Keratinocyte (primary cell): ENCODE measurements around the gene VPS37B. TPM values are rescaled to one million over a fixed set of nuclear protein-coding genes. Genes with fewer than 3 reads are reported as not detected.

ENCODE experiments used
- DNase-seq: peaks from one replicate; pipeline ENCODE4 v3.0.0-alpha.2; 2011; ENCODE audit warnings: low read depth, missing footprints, low spot score
- FAIRE-seq: peaks from 2 replicates; lab custom pipeline; 2011; peaks lifted over from hg19 to GRCh38; lab: Jason Lieb, UNC
- H2AFZ ChIP-seq: 2 replicates; pipeline ENCODE4 v1.6.0; 2012; ENCODE audit warnings: low read length, control low read depth, inconsistent platforms; ENCODE audit not compliant: control insufficient read depth
- H3K27ac ChIP-seq: 2 replicates; pipeline ENCODE4 v1.5.1; 2011; ENCODE audit warnings: low read length; ENCODE audit not compliant: control insufficient read depth, insufficient read depth
- H3K27me3 ChIP-seq: 3 replicates; pipeline ENCODE4 v1.6.0; 2011; ENCODE audit warnings: low read length; ENCODE audit not compliant: control insufficient read depth, insufficient read depth; ENCODE audit errors: extremely low read depth
- H3K36me3 ChIP-seq, 2 experiments: 2 replicates in 1 of 2; 3 replicates in 1 of 2; pipeline ENCODE4 v1.5.1; 2011; ENCODE audit warnings: low read length in 2 of 2, mild to moderate bottlenecking in 1 of 2; ENCODE audit not compliant: control insufficient read depth in 2 of 2, insufficient read depth in 2 of 2; ENCODE audit errors: extremely low read depth in 1 of 2
- H3K4me1 ChIP-seq: 3 replicates; pipeline ENCODE4 v1.5.1; 2011; ENCODE audit warnings: low read length; ENCODE audit not compliant: control insufficient read depth, insufficient read depth; ENCODE audit errors: extremely low read depth
- H3K4me2 ChIP-seq: 3 replicates; pipeline ENCODE4 v1.6.0; 2011; ENCODE audit warnings: low read depth, low read length; ENCODE audit not compliant: control insufficient read depth, insufficient read depth; ENCODE audit errors: extremely low read depth
- H3K4me3 ChIP-seq, 3 experiments: fragments of 200-600 bp in 1 of 3; sonication (generic) in 1 of 3; 2 replicates in 2 of 3; 3 replicates in 1 of 3; pipeline ENCODE4 v1.5.1; 2011 to 2016; ENCODE audit warnings: low read length in 3 of 3, mild to moderate bottlenecking in 3 of 3, control low read depth in 2 of 3, inconsistent platforms in 1 of 3, low read depth in 1 of 3, mixed read lengths in 1 of 3, mixed run types in 1 of 3, moderate library complexity in 1 of 3; ENCODE audit not compliant: control insufficient read depth in 2 of 3, insufficient read depth in 2 of 3; ENCODE audit errors: extremely low read depth in 1 of 3
- H3K79me2 ChIP-seq: 2 replicates; pipeline ENCODE4 v1.6.0; 2012; ENCODE audit warnings: low read length; ENCODE audit not compliant: control insufficient read depth, insufficient read depth
- H3K9ac ChIP-seq: 3 replicates; pipeline ENCODE4 v1.6.0; 2011; ENCODE audit warnings: low read length; ENCODE audit not compliant: control insufficient read depth, insufficient read depth; ENCODE audit errors: extremely low read depth
- H3K9me1 ChIP-seq: 3 replicates; pipeline ENCODE4 v1.6.0; 2011; ENCODE audit warnings: low read length; ENCODE audit not compliant: control insufficient read depth, insufficient read depth; ENCODE audit errors: extremely low read depth
- H3K9me3 ChIP-seq: 2 replicates; pipeline ENCODE4 v1.5.1; 2012; ENCODE audit warnings: low read depth, low read length; ENCODE audit not compliant: control insufficient read depth
- H4K20me1 ChIP-seq: 3 replicates; pipeline ENCODE4 v1.6.0; 2011; ENCODE audit warnings: low read length; ENCODE audit not compliant: control insufficient read depth, insufficient read depth; ENCODE audit errors: extremely low read depth
- EZH2 ChIP-seq: IDR thresholded peaks from one replicate; pipeline ENCODE4 v1.6.1; 2012; ENCODE audit warnings: inconsistent platforms, mild to moderate bottlenecking, low read length, moderate library complexity
- dilution Hi-C: fragments of 300-500 bp; cut with MboI; formaldehyde crosslinking; loops from one replicate; pipeline ENCODE4 v1.7.0; 2020; ENCODE audit warnings: low sequenced_read_pairs; ENCODE audit not compliant: extremely low pct_ligation_motif_present
- polyA plus RNA-seq, 5 experiments: library from polyadenylated mRNA; depleted of rRNA in 3 of 5; stranded (reverse) in 3 of 5; stranded (forward) in 1 of 5; unstranded in 1 of 5; fragments of >200 nt; gene quantifications; 1 replicate in 1 of 5; 2 replicates in 3 of 5; 3 replicates in 1 of 5; pipeline versions ENCODE4 v1.2.1 to v1.2.3, GENCODE V29; 2011 to 2012; ENCODE audit warnings: missing spikeins in 2 of 5, low read depth in 1 of 5, low replicate concordance in 1 of 5
- TF ChIP-seq, protein P1 (sequence below), 3 experiments: IDR thresholded peaks in 1 of 3; conservative IDR thresholded peaks in 1 of 3; optimal IDR thresholded peaks in 1 of 3; 2 replicates in 2 of 3; 3 replicates in 1 of 3; pipeline versions ENCODE3 to v1.5.1; 2011; ENCODE audit warnings: low read length in 3 of 3, mild to moderate bottlenecking in 3 of 3, moderate library complexity in 2 of 3, control low read depth in 1 of 3, inconsistent platforms in 1 of 3; ENCODE audit not compliant: insufficient read depth in 2 of 3; ENCODE audit errors: extremely low read depth in 1 of 3

VPS37B gene
- polyA plus RNA-seq, 1 donor (not counting 4 experiments of a cell fraction or from before 2014, with no cell fraction given), result 34.1 TPM

DNA sequence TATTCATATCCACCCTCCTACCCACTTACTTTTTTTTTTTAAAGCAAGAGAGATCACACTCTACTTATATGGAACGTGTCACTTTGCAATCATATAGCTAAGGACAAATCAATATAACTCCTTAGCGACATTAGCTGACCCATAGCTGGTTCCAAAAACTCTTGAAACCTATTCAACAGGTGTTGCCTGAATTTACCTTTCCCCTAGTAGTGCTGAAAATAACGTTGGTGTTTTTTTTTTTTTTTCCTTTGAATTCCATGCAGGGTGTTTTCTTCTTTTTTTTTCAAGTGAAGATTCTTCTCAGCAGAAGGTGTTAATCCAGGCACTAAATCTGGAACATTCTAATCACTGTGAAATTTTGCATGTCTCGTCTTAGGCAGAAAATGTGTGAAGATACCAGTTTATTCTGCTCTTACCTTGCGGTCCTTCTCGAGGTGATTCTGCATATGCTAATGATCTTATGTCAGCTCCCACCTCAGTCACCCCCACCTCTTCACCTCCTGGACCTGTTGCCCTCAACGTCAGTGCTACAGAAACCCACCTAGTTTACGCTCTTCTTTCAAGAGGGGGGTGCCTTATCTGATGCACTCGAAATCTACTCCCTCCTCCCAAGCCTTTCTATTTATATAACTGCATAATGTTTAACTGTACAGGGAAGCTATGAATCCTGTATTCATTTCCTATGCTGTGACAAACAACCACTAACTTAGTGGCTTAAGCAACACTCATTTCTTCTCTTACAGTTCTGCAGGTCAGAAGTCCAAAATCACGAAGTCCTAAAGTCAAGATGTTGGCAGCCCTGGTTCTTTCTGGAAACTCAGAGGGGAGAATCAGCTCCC lies 7.1 kb upstream of the VPS37B start:
- H3K36me3 ChIP-seq, result no peaks in the 10 kb centered on the region
- FAIRE-seq (no peak), DNase-seq (no peak)
- no peak overlapping the region for H3K4me3 ChIP-seq
- H3K4me2 ChIP-seq, result no peak overlapping the region
- H3K27ac ChIP-seq, result no peak overlapping the region
- no peak overlapping the region for H3K9ac ChIP-seq
- no peaks in the 10 kb centered on the region for H3K9me1 ChIP-seq
- H3K9me3 ChIP-seq, result no peaks in the 10 kb centered on the region
- no peaks in the 10 kb centered on the region for H3K79me2 ChIP-seq
- peaks cover 14% of the 10 kb centered on the region for H3K4me1 ChIP-seq
- dilution Hi-C loops, result no loop called here
- H3K27me3 ChIP-seq, result no peaks in the 10 kb centered on the region
- no peak overlapping the region for H2AFZ ChIP-seq
- H4K20me1 ChIP-seq, result no peaks in the 10 kb centered on the region
- no peak for TF ChIP-seq EZH2
- TF ChIP-seq, protein P1, sequence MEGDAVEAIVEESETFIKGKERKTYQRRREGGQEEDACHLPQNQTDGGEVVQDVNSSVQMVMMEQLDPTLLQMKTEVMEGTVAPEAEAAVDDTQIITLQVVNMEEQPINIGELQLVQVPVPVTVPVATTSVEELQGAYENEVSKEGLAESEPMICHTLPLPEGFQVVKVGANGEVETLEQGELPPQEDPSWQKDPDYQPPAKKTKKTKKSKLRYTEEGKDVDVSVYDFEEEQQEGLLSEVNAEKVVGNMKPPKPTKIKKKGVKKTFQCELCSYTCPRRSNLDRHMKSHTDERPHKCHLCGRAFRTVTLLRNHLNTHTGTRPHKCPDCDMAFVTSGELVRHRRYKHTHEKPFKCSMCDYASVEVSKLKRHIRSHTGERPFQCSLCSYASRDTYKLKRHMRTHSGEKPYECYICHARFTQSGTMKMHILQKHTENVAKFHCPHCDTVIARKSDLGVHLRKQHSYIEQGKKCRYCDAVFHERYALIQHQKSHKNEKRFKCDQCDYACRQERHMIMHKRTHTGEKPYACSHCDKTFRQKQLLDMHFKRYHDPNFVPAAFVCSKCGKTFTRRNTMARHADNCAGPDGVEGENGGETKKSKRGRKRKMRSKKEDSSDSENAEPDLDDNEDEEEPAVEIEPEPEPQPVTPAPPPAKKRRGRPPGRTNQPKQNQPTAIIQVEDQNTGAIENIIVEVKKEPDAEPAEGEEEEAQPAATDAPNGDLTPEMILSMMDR (optimal IDR thresholded peaks at IDR 0.05 in 1 of 3, IDR thresholded peaks at IDR 0.05 in 1 of 3, conservative IDR thresholded peaks at IDR 0.05 in 1 of 3; ENCODE audit: extremely low read depth in 1 of 3, insufficient read depth in 2 of 3, low read length in 3 of 3), result no peak

DNA sequence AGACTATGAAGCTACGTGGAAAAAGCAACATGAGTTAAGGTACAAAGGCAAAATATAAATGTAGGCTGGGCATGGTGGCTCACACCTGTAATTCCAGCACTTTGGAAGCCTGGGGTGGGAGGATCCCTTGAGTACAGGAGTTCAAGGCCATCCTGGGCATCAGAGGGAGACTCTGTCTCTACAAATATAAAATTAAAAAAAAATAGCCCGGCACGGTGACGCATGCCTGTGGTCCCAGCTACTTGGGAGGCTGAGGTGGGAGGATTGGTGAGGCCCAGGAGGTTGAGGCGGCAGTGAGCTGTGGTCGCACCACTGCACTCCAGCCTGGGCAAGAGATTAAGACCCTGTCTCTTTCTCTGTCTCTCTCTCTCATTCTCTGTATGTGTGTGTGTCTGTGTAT lies 4.0 kb upstream of the VPS37B start:
- no peaks in the 10 kb centered on the region for H3K9me3 ChIP-seq

More for the DNA sequence above, 4.0 kb upstream of the VPS37B start:
- H2AFZ ChIP-seq, result no peak overlapping the region
- H4K20me1 ChIP-seq, result no peaks in the 10 kb centered on the region
- peaks cover 20% of the 10 kb centered on the region for H3K4me1 ChIP-seq
- H3K27me3 ChIP-seq, result no peaks in the 10 kb centered on the region
- dilution Hi-C loops, result no loop called here
- no peak overlapping the region for H3K27ac ChIP-seq
- DNase-seq, result no peak
- no peak for FAIRE-seq
- no peak for TF ChIP-seq EZH2
- TF ChIP-seq, protein P1 (optimal IDR thresholded peaks at IDR 0.05 in 1 of 3, IDR thresholded peaks at IDR 0.05 in 1 of 3, conservative IDR thresholded peaks at IDR 0.05 in 1 of 3; ENCODE audit: extremely low read depth in 1 of 3, insufficient read depth in 2 of 3, low read length in 3 of 3), result no peak
- no peaks in the 10 kb centered on the region for H3K9me1 ChIP-seq
- no peak overlapping the region for H3K9ac ChIP-seq
- H3K79me2 ChIP-seq, result peaks cover 10% of the 10 kb centered on the region
- H3K36me3 ChIP-seq, result no peaks in the 10 kb centered on the region
- no peak overlapping the region for H3K4me3 ChIP-seq
- H3K4me2 ChIP-seq, result no peak overlapping the region
